ENCODE results near the gene ZKSCAN1. TPM values are rescaled to one million over a fixed set of nuclear protein-coding genes. Genes with fewer than 3 reads are reported as not detected.

ZKSCAN1 gene
- total and polyA plus RNA-seq, 2 experiments from 2014 or later, result 11.8 to 19.4 TPM

GRCh38 chr7:100059251-100059739 lies 43.9 kb downstream of the ZKSCAN1 start:
- DNase-seq (ENCODE audit: low spot score) (no peak), ATAC-seq (no peak)
- no peak overlapping the region for H3K4me2 ChIP-seq
- H3K4me1 ChIP-seq (ENCODE audit: insufficient read depth), result no peaks in the 10 kb centered on the region
- no peak overlapping the region for H3K27ac ChIP-seq (ENCODE audit: low read depth)
- no peaks in the 10 kb centered on the region for H3K27me3 ChIP-seq (ENCODE audit: insufficient read depth)
- no peak overlapping the region for H3K4me3 Mint-ChIP-seq
- H3K4me3 ChIP-seq, result no peak overlapping the region
- H3K27ac Mint-ChIP-seq, result no peak overlapping the region
- no peaks in the 10 kb centered on the region for H3K9me2 ChIP-seq (ENCODE audit: insufficient read depth)
- peaks cover 32% of the 10 kb centered on the region for H3K36me3 ChIP-seq (ENCODE audit: insufficient read depth)
- H3K4me1 Mint-ChIP-seq, result no peaks in the 10 kb centered on the region
- no peak overlapping the region for H2AFZ ChIP-seq
- peaks cover under 1% of the 10 kb centered on the region; the same call in 1 of the 2 replicates for H3K79me2 ChIP-seq (replicated peaks; ENCODE audit: insufficient read depth)
- no peaks in the 10 kb centered on the region for H3K9me3 Mint-ChIP-seq
- TF ChIP-seq EZH2 (IDR thresholded peaks at IDR 0.05; ENCODE audit: low read depth, unreplicated experiment), result no peak
- TF ChIP-seq CREB1 (CRISPR knock-in tag; IDR thresholded peaks at IDR 0.05; ENCODE audit: low read depth), result no peak
- TF ChIP-seq ZNF114 (CRISPR knock-in tag; IDR thresholded peaks at IDR 0.05), result no peak
- TF ChIP-seq REST (IDR thresholded peaks at IDR 0.05; ENCODE audit: unreplicated experiment), result no peak
- TF ChIP-seq ETS1 (IDR thresholded peaks at IDR 0.05), result no peak
- no peak for TF ChIP-seq POLR2AphosphoS5 (IDR thresholded peaks at IDR 0.05; ENCODE audit: low read depth)
- TF ChIP-seq EZH2phosphoT487 (IDR thresholded peaks at IDR 0.05; ENCODE audit: unreplicated experiment), result no peak
- no peak for TF ChIP-seq NANOG (IDR thresholded peaks at IDR 0.05; ENCODE audit: borderline replicate concordance)
- TF ChIP-seq JUNB (IDR thresholded peaks at IDR 0.05; ENCODE audit: unreplicated experiment), result no peak
- TF ChIP-seq ZNF462 (CRISPR knock-in tag; IDR thresholded peaks at IDR 0.05), result no peak
- no peak for TF ChIP-seq CTCF (conservative IDR thresholded peaks at IDR 0.05; ENCODE audit: low read depth in 2 of 2)
- no peak for TF ChIP-seq STAT1 (IDR thresholded peaks at IDR 0.05; ENCODE audit: unreplicated experiment)
- TF ChIP-seq ZNF331 (CRISPR knock-in tag; IDR thresholded peaks at IDR 0.05; ENCODE audit: low read depth), result no peak
- H4K20me1 ChIP-seq (replicated peaks; ENCODE audit: insufficient read depth), result peaks cover 6% of the 10 kb centered on the region; the same call in 1 of the 2 replicates
- peaks cover 68% of the 10 kb centered on the region for H3K36me3 Mint-ChIP-seq (ENCODE audit: low read depth)
- H3F3A ChIP-seq (replicated peaks; ENCODE audit: low read depth), result 0 out of 2 replicates have a peak, but pooled peaks cover 2% of the 10 kb centered on the region
- H3K27me3 Mint-ChIP-seq (ENCODE audit: insufficient read depth, low read depth, poor library complexity), result peaks cover 4% of the 10 kb centered on the region

All from GM23338 (cell line).